ENCODE results near the gene GFI1B.

- TF ChIP-seq, protein P1, sequence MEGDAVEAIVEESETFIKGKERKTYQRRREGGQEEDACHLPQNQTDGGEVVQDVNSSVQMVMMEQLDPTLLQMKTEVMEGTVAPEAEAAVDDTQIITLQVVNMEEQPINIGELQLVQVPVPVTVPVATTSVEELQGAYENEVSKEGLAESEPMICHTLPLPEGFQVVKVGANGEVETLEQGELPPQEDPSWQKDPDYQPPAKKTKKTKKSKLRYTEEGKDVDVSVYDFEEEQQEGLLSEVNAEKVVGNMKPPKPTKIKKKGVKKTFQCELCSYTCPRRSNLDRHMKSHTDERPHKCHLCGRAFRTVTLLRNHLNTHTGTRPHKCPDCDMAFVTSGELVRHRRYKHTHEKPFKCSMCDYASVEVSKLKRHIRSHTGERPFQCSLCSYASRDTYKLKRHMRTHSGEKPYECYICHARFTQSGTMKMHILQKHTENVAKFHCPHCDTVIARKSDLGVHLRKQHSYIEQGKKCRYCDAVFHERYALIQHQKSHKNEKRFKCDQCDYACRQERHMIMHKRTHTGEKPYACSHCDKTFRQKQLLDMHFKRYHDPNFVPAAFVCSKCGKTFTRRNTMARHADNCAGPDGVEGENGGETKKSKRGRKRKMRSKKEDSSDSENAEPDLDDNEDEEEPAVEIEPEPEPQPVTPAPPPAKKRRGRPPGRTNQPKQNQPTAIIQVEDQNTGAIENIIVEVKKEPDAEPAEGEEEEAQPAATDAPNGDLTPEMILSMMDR (IDR thresholded peaks at IDR 0.05; ENCODE audit: insufficient read depth, low read depth, low read length), result no peak
- no peak for TF ChIP-seq EZH2 (IDR thresholded peaks at IDR 0.05; ENCODE audit: insufficient read depth, low read length)
Observed at GRCh38 chr9:132980157-132980556, 1.7 kb downstream of the GFI1B start.
